AG04449 (cell line): ENCODE measurements around the gene COA4.

Experiments
- CTCF ChIA-PET: fragments of 350-600 bp; formaldehyde crosslinking; extraction: SDS; loops from one replicate; lab custom pipeline; 2021; ENCODE audit warnings: antibody characterized with exemption; lab: Yijun Ruan, JAX
- POLR2A ChIA-PET: fragments of 400-600, 350-600 bp; formaldehyde crosslinking; extraction: SDS; loops from one replicate; lab custom pipeline; 2020; ENCODE audit warnings: antibody characterized with exemption, inconsistent platforms; lab: Yijun Ruan, JAX
- DNase-seq: peaks from one replicate; pipeline ENCODE4 v3.0.0-alpha.2; 2010; ENCODE audit warnings: low read depth, low spot score
- H3K4me3 ChIP-seq: 2 replicates; pipeline ENCODE4 v1.5.1; 2011; ENCODE audit warnings: low read depth, mild to moderate bottlenecking, control low read depth, low read length
- TF ChIP-seq, protein P1 (sequence below): IDR thresholded peaks from one replicate; pipeline ENCODE4 v1.5.1; 2011; ENCODE audit warnings: mild to moderate bottlenecking, moderate library complexity, low read length, control low read depth, inconsistent platforms; ENCODE audit not compliant: insufficient read depth; ENCODE audit errors: missing control alignments

COA4 gene

DNA sequence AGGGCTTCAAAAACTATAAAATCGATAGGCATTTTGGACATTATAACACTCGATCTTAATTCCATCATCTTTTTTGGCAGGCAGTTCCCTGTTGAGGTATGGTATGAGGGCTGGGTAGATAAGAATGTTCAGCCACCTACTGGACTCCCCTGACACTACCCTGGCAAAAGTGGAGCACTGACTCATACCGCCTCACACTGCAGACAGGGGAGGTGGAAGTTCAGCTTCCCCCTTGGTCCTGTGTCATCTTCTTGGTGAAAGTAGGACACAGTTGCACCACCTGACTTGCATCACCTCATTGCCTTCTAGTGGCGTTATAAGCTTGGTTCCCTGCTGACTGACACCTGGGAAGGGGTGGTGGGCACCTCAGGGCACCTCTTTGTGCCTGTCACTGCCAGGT lies 30.5 kb upstream of the COA4 start:
- TF ChIP-seq, protein P1, sequence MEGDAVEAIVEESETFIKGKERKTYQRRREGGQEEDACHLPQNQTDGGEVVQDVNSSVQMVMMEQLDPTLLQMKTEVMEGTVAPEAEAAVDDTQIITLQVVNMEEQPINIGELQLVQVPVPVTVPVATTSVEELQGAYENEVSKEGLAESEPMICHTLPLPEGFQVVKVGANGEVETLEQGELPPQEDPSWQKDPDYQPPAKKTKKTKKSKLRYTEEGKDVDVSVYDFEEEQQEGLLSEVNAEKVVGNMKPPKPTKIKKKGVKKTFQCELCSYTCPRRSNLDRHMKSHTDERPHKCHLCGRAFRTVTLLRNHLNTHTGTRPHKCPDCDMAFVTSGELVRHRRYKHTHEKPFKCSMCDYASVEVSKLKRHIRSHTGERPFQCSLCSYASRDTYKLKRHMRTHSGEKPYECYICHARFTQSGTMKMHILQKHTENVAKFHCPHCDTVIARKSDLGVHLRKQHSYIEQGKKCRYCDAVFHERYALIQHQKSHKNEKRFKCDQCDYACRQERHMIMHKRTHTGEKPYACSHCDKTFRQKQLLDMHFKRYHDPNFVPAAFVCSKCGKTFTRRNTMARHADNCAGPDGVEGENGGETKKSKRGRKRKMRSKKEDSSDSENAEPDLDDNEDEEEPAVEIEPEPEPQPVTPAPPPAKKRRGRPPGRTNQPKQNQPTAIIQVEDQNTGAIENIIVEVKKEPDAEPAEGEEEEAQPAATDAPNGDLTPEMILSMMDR, result no peak
- DNase-seq, result no peak
- CTCF ChIA-PET, result interaction anchor here (1.3 to 1.5 kb wide), 2 partner anchors 10 to 178 kb away, joined by 3 to 6 read pairs; no protein-coding TSS in a partner anchor
- no peak overlapping the region for H3K4me3 ChIP-seq
- POLR2A ChIA-PET, result no interaction called here

GRCh38 chr11:73902303-73902702 lies 25.7 kb upstream of the COA4 start:
- DNase-seq, result no peak
- TF ChIP-seq, protein P1, result no peak
- no peak overlapping the region for H3K4me3 ChIP-seq
- ChIA-PET CTCF (no interaction called here), POLR2A (no interaction called here)

GRCh38 chr11:73894725-73895335 lies 18.2 kb upstream of the COA4 start:
- TF ChIP-seq, protein P1, result no peak
- ChIA-PET CTCF (interaction anchor here (0.8 kb wide), 1 partner anchor 10 kb away, joined by 3 read pairs; no protein-coding TSS in a partner anchor), POLR2A (no interaction called here)
- no peak for DNase-seq
- no peak overlapping the region for H3K4me3 ChIP-seq

- H3K4me3 ChIP-seq, result no peak overlapping the region
- TF ChIP-seq, protein P1, result no peak
- ChIA-PET CTCF (no interaction called here), POLR2A (no interaction called here)
- no peak for DNase-seq
Observed at GRCh38 chr11:73893041-73893440, 16.4 kb upstream of the COA4 start.

DNA sequence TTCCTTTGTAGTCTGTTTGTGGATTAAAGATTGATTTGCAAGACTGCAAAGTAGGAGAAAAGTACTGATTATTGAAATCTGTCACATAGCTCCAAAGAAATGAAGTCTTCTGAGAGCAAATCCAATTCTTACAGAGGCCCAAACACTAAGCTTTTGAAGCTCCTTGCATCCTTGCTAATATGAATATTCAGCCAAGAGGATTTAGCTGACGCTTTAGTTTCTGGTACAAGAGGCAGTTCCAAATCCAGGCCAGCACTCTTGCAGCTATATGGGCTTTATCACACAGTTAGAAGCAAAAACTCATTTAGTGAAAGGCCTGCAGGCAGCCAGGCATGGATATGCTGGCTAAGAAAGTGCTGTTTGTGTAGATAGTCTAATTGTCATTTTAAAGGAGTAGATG lies 12.9 kb upstream of the COA4 start:
- TF ChIP-seq, protein P1, result no peak
- CTCF ChIA-PET, result interaction anchor here (0.7 kb wide), 1 partner anchor 9 kb away, joined by 4 read pairs; no protein-coding TSS in a partner anchor
- no peak overlapping the region for H3K4me3 ChIP-seq
- POLR2A ChIA-PET, result no interaction called here
- DNase-seq, result no peak

DNA sequence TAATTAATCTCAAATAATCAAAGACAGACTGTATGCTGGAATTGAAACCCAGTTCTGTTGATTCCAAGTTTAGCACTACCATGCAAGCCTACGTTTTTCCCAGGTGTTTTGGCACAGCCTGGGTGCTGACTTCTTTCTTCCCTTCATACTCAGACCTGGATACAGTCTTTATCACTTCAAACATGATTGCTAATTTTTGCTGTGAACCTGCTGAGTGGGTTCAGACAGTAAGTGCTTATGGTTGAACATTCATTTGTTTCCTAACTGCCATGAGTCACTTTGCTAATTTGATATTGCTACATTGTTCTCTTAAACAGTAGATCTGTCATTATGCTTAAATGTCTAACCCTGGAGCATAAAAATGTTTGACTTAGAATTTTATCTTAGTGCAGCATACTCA lies 12.4 kb upstream of the COA4 start:
- CTCF ChIA-PET, result interaction anchor here (0.7 kb wide), 1 partner anchor 8 kb away, joined by 4 read pairs; no protein-coding TSS in a partner anchor
- POLR2A ChIA-PET, result no interaction called here
- DNase-seq, result no peak
- no peak overlapping the region for H3K4me3 ChIP-seq
- TF ChIP-seq, protein P1, result no peak
